ENCODE measurements around the gene S100A3. TPM values are rescaled to one million over a fixed set of nuclear protein-coding genes. Genes with fewer than 3 reads are reported as not detected.
"Not testable (repeated sequence)": the region's sequence is repeated elsewhere in the genome, so short reads cannot be mapped to it uniquely, and the experiment has no call there.

Gene S100A3
- total RNA-seq, 2 donors from 2014 or later: 0.77 to 3.3 TPM

GRCh38 chr1:153526132-153526543 lies 22.9 kb downstream of the S100A3 start:
- DNase-seq: no peak
- intact Hi-C loops (cut with DNase I): no loop called here

GRCh38 chr1:153525088-153525728 lies 23.9 kb downstream of the S100A3 start:
- DNase-seq: no peak
- peak in 1 of 2 donors; percentile 63 for ATAC-seq
- intact Hi-C loops (cut with DNase I): no loop called here

More at GRCh38 chr1:153526132-153526543, 22.9 kb downstream of the S100A3 start:
- ATAC-seq: peak in 1 of 2 donors; percentile 48

DNA sequence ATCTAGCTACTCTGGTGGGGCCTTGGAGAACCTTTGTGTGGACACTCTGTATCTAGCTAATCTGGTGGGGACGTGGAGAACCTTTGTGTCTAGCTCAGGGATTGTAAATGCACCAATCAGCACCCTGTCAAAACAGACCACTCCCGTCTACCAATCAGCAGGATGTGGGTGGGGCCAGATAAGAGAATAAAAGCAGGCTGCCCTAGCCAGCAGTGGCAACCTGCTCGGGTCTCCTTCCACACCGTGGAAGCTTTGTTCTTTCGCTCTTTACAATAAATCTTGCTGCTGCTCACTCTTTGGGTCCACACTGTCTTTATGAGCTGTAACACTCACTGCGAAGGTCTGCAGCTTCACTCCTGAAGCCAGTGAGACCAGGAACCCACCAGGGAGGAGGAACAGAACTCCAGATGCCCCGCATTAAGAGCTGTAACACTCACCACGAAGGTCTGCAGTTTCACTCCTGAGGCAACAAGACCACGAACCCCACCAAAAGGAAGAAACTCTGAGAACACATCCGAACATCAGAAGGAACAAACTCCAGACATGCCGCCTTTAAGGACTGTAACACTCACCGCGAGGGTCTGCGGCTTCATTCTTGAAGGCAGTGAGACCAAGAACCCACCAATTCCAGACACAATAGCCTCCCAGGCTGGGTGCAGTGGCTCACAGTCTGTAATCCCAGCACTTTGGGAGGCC lies 26.6 kb downstream of the S100A3 start:
- DNase-seq; ATAC-seq; intact Hi-C loops (cut with DNase I): not testable (repeated sequence)

- ATAC-seq; DNase-seq; intact Hi-C loops (cut with DNase I): not testable (repeated sequence)
These were observed 27.2 kb downstream of the S100A3 start for GRCh38 chr1:153521808-153522207.

DNA sequence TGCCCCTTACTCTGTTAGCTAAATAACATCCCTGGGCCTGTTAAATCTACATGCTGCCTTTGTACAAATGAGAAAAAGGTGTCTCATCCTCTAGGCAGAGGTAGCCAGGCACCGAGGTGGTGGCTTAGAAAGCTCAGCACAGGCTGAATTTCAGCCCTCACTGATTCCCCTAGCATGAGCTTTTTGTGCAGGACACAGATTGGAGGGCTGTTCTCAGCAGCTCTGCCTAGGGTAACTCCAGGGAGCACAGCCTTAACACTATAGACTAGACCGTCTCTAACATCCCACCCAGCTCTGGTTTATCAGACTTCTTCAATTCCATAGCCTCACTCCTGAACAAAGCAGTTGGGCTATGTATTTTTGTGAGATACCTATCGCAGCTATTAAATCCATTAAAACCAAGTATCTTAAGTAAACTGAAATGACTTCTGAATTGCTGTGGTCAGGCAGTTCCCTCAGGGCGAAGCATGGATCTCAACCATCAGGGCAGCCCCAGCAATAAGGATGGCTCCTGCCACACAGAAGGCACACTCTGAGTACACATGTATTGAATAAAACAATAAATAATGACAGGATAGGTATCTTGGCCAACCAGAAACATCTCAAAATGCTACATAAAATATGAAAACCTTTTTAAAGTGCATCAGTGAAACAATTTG lies 28.1 kb downstream of the S100A3 start:
- ATAC-seq (no peak), DNase-seq (no peak)
- intact Hi-C loops (cut with DNase I): no loop called here

- ATAC-seq; intact Hi-C loops (cut with DNase I); DNase-seq: not testable (repeated sequence)
These were observed 28.8 kb downstream of the S100A3 start for GRCh38 chr1:153520137-153520691.

- DNase-seq (no peak), ATAC-seq (no peak)
- intact Hi-C loops (cut with DNase I): loop anchor here in 1 of 2 donors (10.0 kb wide), 1 partner anchor 256 kb away; the partner anchor contains the start of gene SLC27A3
These were observed 29.8 kb downstream of the S100A3 start for GRCh38 chr1:153519242-153519641.

- ATAC-seq (peak in 1 of 2 donors; percentile 68), DNase-seq (peak; percentile 42)
- intact Hi-C loops (cut with DNase I): loop anchor here in 1 of 2 donors (10.0 kb wide), 1 partner anchor 259 kb away; the partner anchor contains the start of gene SLC27A3
These were observed 33.3 kb downstream of the S100A3 start for GRCh38 chr1:153515504-153516394.

- no peak for DNase-seq
- intact Hi-C loops (cut with DNase I): loop anchor here in 1 of 2 donors (10.0 kb wide), 1 partner anchor 261 kb away; the partner anchor contains the start of gene SLC27A3
- ATAC-seq: no peak
These were observed 35.4 kb downstream of the S100A3 start for GRCh38 chr1:153513666-153514065.

DNA sequence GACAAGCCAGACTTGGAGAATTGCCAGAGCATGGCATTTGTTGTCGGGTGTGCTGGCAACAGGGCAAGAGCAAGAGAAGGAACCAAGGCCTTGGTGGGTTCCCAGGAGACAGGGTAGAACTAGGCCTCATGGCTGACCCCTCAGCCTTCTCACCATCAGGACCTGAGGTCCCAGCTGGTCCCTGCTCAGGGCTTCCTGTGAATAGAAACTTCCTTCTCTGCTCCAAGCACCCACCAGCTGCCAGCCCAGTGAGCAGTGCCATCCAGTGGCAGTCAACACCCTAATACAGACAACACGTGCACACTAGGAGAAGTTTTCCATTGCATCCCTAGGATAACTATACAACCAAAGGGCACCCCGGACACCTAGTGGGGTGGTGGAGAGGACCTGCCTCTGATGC lies 36.0 kb downstream of the S100A3 start:
- intact Hi-C loops (cut with DNase I): loop anchor here in 1 of 2 donors (10.0 kb wide), 1 partner anchor 262 kb away; the partner anchor contains the start of gene SLC27A3
- no peak for DNase-seq
- ATAC-seq: no peak

DNA sequence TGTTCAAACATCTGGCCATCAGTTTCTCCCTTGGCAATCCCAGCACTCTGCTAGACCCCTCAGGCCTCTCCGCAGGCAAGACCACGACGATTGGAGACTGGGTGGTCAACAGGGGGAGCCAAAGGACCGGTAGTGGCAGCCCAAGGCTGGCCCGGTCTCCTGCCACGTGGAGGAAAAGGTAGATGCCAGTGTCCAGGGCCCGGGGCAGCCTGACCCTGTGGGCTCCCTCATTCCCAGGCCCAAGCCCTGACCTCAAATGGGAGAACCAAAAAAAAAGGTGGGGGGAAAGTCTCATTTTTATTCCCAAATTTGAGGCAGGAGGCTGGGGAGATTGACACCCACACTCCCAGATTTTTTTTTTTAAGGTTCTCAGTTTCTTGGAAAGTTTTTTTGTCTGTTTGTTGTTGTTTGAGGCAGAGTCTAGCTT lies 38.1 kb downstream of the S100A3 start:
- intact Hi-C loops (cut with DNase I): loop anchor here (1.0 to 10.0 kb wide), 3 partner anchors 57 to 264 kb away; partner anchors contain the start of gene SLC27A3 (in 1 of the 2)
- peak; percentile 60 to 75 for ATAC-seq
- DNase-seq: peak; percentile 88

DNA sequence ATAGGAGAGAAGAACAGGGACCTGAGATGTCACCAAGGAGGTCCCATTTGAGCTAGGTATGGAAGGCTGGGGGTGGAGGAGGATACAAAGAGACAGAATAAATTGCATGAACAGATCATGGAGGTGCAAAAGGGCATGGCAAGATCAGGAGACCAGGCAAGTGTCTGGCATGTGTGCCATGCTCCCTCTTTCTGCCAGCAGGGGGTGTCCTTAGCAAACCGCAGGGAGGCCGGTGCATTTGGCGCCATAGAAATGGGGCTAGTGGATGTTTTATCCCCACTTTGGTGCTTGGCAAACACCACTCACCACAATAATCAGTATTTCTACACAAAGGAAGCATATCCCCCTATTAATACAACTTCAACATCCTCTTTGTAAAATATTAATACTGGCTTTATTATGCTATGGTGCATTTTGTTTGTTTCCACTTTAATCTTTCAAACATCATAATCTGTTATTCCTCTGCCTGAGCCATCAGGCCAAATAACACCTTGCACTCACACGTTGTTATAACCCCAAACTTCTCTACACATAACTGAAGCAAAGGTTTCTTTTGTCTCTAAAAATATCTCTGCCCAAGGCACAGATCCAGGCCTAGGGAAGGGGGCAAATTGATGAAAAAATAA lies 39.2 kb downstream of the S100A3 start:
- peak; percentile 49 for DNase-seq
- intact Hi-C loops (cut with DNase I): loop anchor here (2.0 to 10.0 kb wide), 3 partner anchors 59 to 392 kb away; partner anchors contain the start of gene SLC27A3 (in 1 of the 2)
- ATAC-seq: no peak

DNA sequence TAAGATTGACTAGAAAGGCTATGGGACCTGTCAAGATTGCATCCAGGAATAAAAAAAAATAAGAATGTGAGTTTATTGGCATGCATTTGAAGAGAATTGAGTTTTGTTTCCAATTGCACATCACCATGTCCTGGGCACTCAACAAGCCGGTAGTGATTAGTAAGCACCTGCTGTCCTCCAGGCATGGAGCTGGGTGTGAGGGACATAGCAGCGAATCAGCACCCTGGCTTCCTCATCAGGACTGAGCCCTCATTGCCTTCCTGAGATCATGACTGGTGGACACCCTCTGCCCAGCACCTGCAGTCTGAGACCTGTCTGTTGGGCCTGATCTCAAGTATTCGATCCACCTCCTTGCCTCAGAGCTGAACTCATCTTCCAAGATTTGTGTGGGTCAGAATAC lies 40.0 kb downstream of the S100A3 start:
- no peak for DNase-seq
- intact Hi-C loops (cut with DNase I): loop anchor here in 1 of 2 donors (5.0 kb wide), 1 partner anchor 393 kb away; no protein-coding TSS in a partner anchor
- no peak for ATAC-seq

- intact Hi-C loops (cut with DNase I): loop anchor here in 1 of 2 donors (5.0 kb wide), 1 partner anchor 394 kb away; no protein-coding TSS in a partner anchor
- ATAC-seq: no peak
These were observed 41.0 kb downstream of the S100A3 start for GRCh38 chr1:153507926-153508583.

DNA sequence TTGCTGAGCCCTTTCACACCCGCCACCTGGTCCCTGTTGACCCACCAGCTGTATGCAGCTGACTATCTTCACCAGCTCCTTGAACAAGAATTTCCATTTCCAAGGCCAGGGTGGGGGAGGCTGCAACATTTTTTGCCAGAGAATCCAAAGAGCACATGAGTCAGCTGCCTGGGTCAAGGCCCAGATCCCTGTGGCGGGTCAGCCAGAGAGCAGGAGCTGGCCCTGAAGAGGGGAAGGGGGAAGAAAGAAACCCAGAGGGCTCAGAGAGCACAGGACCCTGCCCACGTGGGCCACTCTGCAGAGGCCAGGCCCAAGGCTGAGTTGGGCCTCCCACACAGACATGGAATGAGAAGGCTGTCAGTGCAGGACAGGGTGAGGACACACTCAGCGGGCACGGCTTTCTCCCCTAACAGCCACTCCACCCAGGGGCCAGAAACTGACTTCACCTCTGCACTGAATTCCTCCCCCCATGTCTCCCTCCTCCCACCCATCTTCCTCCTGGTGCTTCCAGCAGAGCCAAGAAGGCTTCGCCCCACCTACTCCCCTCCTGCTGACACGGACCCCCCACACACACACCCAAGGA lies 42.1 kb downstream of the S100A3 start:
- intact Hi-C loops (cut with DNase I): loop anchor here in 1 of 2 donors (5.0 kb wide), 1 partner anchor 395 kb away; no protein-coding TSS in a partner anchor
- ATAC-seq: peak; percentile 87

More at GRCh38 chr1:153507926-153508583, 41.0 kb downstream of the S100A3 start:
- no peak for DNase-seq

GRCh38 chr1:153506386-153506785 lies 42.7 kb downstream of the S100A3 start:
- DNase-seq: peak; percentile 41
- intact Hi-C loops (cut with DNase I): loop anchor here in 1 of 2 donors (5.0 kb wide), 1 partner anchor 396 kb away; no protein-coding TSS in a partner anchor
- ATAC-seq: peak in 1 of 2 donors; percentile 7

More for the DNA sequence above, 42.1 kb downstream of the S100A3 start:
- peak; percentile 86 for DNase-seq

Data from left cardiac atrium (tissue), 4 donors.